ENCODE measurements around the gene NEK7.

NEK7 gene

DNA sequence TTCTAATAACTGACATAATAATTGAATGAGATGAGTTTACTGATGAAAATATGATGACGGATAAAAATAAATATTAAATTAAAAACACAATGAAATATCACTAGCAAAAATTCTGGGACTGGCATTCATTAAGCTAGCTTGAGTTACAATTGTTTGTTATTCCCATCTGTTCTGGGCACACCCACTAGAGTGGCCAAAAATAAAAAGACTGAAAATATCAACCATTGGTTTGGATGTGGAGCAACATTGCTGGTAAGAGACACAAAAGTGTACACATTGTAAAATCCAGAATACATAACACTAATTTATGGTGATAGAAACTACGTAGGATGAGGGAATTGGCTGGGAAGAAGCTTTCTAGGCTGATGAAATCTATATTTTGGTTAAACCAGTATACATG, 9.6 kb upstream of the NEK7 start:
- DNase-seq: no peak

DNA sequence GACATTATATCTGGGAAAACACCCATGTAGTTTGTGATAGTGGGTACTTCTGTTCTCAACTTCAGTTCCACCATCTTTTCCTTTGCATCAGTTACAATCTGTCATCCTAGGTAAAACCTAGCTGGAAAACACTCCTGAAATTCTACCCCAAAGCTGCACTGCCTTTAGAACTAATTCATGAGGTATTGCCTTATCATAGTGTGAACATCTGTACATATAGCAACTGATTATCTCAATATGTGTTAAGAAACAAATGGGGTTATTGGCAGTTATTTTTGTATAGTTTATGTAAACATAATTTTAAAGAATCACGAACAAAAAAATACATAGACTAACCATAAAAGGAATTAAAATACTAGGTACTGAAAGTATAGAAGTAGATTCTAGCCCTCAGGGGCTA, 6.4 kb upstream of the NEK7 start:
- no peak for DNase-seq

DNA sequence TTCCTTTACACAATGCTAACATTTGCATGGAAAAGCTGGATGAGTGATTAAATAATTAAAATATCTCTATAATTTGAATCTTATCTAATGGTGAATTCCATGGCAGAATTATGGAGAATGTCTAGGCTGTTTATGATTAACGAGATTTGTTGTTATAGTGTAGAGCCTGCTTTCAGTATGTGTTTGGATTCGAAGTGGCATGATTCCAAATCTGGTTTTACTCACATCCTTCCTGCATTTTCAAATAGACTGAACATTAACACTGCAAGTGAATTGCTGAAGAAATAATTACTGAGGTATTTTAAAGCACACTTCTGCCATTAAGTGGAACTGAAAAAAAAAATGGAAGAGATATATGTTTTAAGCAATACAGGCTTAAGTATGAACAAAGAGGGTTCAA, 5.1 kb upstream of the NEK7 start:
- DNase-seq: no peak

GRCh38 chr1:198153103-198153502, 3.7 kb upstream of the NEK7 start:
- DNase-seq: no peak

GRCh38 chr1:198153804-198154203, 3.0 kb upstream of the NEK7 start:
- no peak for DNase-seq

- no peak for DNase-seq
These were observed 1.5 kb upstream of the NEK7 start for GRCh38 chr1:198155253-198155652.

GRCh38 chr1:198156111-198156744, 570 bp upstream of the NEK7 start:
- DNase-seq: peak; percentile 30

DNA sequence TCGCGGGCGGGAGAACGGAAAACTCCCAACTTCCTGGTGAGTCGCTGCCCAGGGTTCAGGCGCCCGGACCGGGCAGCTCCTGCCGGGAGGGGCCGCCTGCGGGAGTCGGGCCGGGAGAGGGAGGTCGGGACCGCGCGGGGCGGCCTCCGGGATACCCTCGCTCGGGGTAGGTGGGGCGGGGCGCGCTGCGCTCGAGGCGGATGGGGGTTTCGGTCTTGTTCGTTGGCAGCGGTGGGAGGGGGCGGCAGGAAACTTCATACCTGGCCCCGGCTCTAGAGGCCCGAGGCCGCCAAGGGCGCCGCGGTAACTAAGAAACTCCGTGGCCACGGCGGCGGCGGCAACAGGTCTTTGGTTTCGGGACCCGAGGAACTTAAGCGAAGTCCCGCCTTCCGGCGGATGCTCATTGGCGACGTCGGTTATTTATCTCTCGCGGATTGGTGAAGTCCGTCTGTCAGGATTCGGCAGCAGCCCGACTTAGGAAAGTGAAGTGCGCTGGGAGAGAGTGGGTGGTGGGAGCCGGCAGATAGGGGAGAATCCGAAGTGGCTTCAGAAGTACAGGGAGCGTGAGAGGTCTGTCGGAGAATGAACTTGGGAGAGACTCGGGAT, 546 bp downstream of the NEK7 start:
- peak; percentile 72 for DNase-seq

DNA sequence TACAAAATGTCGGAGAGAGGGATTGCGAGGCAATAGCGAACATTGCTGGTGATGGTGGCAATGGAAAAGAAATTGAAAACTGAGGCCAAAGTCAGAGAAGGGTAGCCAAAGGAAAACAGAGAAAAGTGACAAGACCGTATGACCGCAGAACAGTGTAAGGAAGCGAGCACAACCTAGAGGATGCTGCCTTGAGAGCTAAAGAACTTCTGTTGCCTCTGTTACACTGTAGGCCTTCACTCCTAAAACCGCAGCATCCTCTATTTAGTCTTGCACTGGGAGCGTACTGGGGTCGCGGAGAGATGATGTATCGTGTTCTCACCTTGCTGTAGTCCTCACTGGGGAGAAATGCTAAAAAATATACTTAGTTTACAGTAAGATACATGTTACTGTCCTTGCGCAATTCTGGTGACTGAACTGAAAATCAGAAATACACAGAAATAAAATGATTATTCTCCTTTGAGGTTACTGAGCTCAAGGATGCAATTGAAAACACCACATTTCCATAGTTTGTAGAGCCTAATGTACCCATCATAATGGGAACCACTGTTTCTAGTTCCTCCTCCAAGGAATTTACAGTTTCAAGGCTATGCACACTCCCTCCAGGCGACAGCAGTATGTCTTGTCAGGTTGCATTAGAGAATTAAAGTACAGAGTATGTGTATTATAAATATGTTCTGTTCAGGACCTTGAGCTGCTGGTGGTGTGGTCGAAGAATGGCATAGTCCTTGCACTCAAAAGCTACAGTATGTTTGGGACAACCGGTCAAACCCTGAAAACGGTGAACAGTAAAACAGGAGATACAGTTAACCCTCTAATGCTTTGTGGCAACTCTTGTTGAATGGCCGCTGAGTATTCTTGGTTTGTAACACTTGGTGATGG, 1.3 kb downstream of the NEK7 start:
- DNase-seq: no peak

DNA sequence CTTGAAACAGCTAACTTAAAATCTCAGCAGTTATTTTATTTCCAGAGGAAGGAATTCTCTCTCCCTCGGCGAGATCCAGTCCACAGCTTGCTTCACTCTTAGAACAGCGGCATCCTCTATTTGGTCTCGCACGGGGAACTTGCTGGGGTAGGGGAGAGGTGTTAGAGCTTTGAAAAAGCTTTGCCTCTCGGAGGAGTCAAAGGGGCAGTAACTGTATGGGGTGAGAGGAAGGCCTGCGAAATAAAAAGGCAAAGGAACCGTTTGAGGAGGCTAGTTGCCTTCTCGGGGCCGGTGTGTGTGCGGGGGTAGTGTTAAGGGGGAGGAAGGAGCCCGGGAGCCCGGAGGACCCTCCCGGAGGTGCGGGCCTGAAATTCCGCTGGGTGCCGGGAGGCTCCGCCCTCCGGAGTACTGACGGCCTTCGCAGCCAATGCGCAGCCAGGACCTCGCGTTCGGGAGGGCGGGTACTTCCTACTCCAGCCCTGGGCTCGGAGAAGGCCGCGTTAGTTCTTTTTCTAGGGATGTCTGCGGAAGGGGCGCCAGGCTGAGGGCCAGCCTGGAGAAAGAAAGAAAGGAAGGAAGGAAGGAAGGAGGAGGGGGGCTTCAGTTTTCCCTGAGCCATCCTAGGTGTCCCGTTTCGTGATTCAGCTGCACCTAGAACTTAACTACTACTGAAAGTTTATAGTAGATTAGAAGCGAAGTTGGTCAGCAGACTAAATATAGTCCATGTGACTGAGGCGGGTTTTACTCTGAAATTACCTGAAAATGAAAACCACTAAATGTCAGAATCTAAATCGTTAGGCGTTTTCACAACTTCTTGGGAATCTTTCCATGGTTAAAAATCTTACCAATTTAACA, 2.2 kb downstream of the NEK7 start:
- peak; percentile 78 for DNase-seq

DNA sequence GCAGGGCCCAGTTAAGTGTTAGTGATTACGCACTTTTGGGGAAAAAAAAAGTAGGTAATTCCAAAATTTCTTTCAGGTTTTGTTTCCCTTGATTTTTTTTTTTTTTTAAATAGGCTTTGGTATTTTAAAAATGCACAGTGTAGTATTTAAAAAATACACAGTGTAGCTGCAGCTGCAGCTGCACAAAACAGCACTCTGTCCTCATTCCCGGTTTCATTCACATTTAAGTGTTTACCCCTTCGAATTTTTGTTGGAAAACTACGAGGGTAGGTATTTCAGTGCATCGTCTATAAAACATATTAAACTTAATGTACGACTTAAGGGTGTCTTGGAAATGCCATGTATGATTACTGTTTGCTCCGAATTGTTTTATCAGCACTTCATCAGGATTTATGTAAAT, 3.4 kb downstream of the NEK7 start:
- no peak for DNase-seq

GRCh38 chr1:198160946-198161614, 4.3 kb downstream of the NEK7 start:
- DNase-seq: no peak

- DNase-seq: no peak
These were observed 4.9 kb downstream of the NEK7 start for GRCh38 chr1:198161718-198162090.

DNA sequence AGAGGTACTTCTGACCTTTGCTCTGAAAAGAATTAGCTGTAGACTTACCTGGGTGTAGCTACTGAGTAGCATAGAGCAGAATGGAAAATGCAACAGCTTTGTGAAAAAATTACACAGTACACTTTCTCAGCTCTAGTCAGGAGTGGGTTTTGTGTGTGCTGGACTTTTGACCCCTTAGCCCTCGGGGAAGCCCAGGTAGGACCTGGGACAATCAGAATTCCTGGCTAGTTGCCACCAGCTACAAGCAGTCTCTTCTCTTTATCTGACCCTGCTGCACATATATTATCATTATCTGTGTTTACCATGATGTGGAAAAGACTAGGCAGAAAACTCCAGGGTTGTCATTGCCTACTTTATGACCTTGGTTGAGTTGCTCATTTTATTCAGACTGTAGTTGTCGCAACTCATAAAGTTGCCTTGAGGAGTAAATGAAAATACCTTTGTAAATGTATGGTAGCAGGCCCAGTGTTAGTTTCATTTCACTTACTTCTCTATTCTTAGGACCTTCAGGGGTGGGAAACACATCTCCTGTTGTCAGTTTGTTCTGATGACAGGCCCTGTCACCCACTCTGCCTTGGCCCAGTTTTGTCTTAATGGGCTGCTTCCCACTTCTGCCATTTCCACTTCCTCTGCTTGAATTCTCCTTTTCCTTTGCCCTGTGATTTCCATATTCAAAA, 5.4 kb downstream of the NEK7 start:
- DNase-seq: no peak

GRCh38 chr1:198165927-198166647, 9.3 kb downstream of the NEK7 start:
- DNase-seq: no peak

GRCh38 chr1:198166900-198167299, 10.1 kb downstream of the NEK7 start:
- no peak for DNase-seq

GRCh38 chr1:198167436-198167934, 10.7 kb downstream of the NEK7 start:
- DNase-seq: no peak

DNA sequence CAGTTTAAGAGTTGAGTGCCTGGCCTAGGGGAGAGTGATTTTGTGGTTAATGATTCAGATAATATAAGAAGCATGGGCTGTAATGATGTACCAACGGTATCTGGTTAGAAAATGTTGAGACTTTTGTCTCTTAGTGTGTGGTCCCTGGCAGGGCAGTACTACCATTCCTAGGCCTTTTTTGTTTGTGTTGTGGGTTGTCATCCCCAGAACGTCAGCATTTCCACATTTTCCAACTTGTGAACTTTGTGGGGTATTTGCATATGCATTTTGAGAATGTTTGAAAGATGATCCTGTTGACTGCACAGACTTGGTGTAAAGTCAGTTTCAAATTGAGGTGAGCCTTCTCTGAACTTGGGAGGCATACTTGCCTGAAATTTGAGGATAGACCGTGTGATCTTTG, 11.4 kb downstream of the NEK7 start:
- no peak for DNase-seq

GRCh38 chr1:198169672-198170071, 12.9 kb downstream of the NEK7 start:
- DNase-seq: no peak

DNA sequence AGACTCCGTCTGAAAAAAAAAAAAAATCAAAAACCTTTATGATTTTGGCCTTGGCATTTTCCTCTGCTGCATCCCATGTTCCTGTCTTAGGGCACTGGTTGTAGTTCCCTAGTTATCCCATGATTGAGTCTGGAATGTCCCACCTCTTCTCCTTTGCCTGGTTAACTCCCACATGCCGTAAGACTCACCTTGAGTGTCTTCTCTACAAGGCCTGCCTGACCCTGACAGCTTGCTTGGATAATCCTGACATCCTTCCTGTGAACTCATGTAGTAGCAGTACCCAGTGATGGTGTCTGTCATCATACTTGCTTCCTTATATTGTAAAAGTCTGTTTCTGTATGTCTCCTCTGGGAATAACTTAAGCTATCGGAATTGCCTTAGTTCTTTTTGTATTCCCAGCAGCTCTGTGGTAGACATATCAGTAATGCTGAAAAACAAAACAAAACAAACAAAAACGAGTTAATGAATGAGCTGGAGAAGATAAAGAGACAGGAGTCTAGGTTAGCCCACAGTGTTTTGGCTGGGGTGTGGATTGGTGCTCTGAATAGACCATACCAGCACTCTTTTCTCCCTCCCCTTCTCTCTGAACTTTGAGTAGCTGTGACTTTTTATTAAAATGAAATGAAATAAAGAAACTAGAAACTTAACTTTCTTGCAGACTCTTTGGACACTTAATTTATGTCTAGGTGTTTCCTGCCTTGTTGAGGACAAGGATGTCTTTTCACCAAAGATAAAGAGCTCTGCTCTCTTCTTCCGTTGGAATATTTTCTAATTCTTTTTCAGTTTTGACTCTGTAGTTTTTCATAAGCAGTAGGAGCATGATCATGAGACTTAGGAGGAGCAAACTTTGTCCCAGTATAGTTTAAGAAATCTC, 15.1 kb downstream of the NEK7 start:
- DNase-seq: no peak

Data from effector CD8-positive, alpha-beta T cell (primary cell).